GM12872 (cell line): ENCODE measurements around the gene PNN.

Experiments
- CTCF ChIP-seq: IDR thresholded peaks from 3 replicates; pipeline ENCODE4 v1.5.1; 2011; ENCODE audit warnings: low read depth, mild to moderate bottlenecking, low read length, moderate library complexity; ENCODE audit not compliant: insufficient read depth

The PNN gene

GRCh38 chr14:39160494-39160893 is 14.6 kb upstream of the PNN start:
- TF ChIP-seq CTCF: no peak

- TF ChIP-seq CTCF: no peak
These were observed 6.5 kb upstream of the PNN start for GRCh38 chr14:39168591-39168990.

- no peak for TF ChIP-seq CTCF
These were observed 5.5 kb upstream of the PNN start for GRCh38 chr14:39169541-39169900.

GRCh38 chr14:39173198-39173597 is 1.9 kb upstream of the PNN start:
- TF ChIP-seq CTCF: no peak

GRCh38 chr14:39175445-39176262 is 600 bp downstream of the PNN start:
- no peak for TF ChIP-seq CTCF

GRCh38 chr14:39176263-39177167 is 1.5 kb downstream of the PNN start:
- TF ChIP-seq CTCF: no peak

GRCh38 chr14:39177168-39177545 is 2.1 kb downstream of the PNN start:
- no peak for TF ChIP-seq CTCF
